ENCODE results near the gene ELP6.
A peak's percentile ranks its signal among the peaks of the same experiment; 100 is the strongest.
"Not testable (repeated sequence)": the region's sequence is repeated elsewhere in the genome, so short reads cannot be mapped to it uniquely, and the experiment has no call there.

Gene ELP6

GRCh38 chr3:47505267-47505666, 8.2 kb downstream of the ELP6 start:
- DNase-seq, result not testable (repeated sequence)

GRCh38 chr3:47504113-47504512, 9.4 kb downstream of the ELP6 start:
- no peak for DNase-seq

- no peak for DNase-seq
These were observed 10.5 kb downstream of the ELP6 start for GRCh38 chr3:47503033-47503432.

GRCh38 chr3:47496892-47497291, 16.6 kb downstream of the ELP6 start:
- no peak for DNase-seq

GRCh38 chr3:47495886-47496285, 17.6 kb downstream of the ELP6 start:
- DNase-seq, result no peak

GRCh38 chr3:47495111-47495510, 18.4 kb downstream of the ELP6 start:
- DNase-seq, result no peak

GRCh38 chr3:47491777-47492176, 21.7 kb downstream of the ELP6 start:
- no peak for DNase-seq

- DNase-seq, result no peak
These were observed 22.3 kb downstream of the ELP6 start for GRCh38 chr3:47491186-47491585.

GRCh38 chr3:47487265-47487664, 26.2 kb downstream of the ELP6 start:
- DNase-seq, result no peak

GRCh38 chr3:47485812-47486211, 27.7 kb downstream of the ELP6 start:
- DNase-seq, result no peak

- DNase-seq, result no peak
These were observed 31.1 kb downstream of the ELP6 start for GRCh38 chr3:47482366-47482765.

- not testable (repeated sequence) for DNase-seq
These were observed 31.7 kb downstream of the ELP6 start for GRCh38 chr3:47481763-47482162.

- not testable (repeated sequence) for DNase-seq
These were observed 33.2 kb downstream of the ELP6 start for GRCh38 chr3:47480267-47480666.

GRCh38 chr3:47479826-47480160, 33.7 kb downstream of the ELP6 start:
- DNase-seq, result no peak

- no peak for DNase-seq
These were observed 35.5 kb downstream of the ELP6 start for GRCh38 chr3:47478022-47478421.

GRCh38 chr3:47476644-47477199, 36.8 kb downstream of the ELP6 start:
- DNase-seq, result no peak

GRCh38 chr3:47476330-47476626, 37.2 kb downstream of the ELP6 start:
- no peak for DNase-seq

GRCh38 chr3:47475570-47476329, 37.8 kb downstream of the ELP6 start, which contains the start of gene SCAP:
SCAP (minus strand) TSS chr3:47475941; CDS start chr3:47442993, 32,948 bp downstream.
- DNase-seq, result peak; percentile 35

- DNase-seq, result no peak
These were observed 38.4 kb downstream of the ELP6 start for GRCh38 chr3:47475029-47475569.

GRCh38 chr3:47473391-47473790, 40.1 kb downstream of the ELP6 start:
- DNase-seq, result no peak

- no peak for DNase-seq
These were observed 43.9 kb downstream of the ELP6 start for GRCh38 chr3:47469616-47470015.

- not testable (repeated sequence) for DNase-seq
These were observed 45.2 kb downstream of the ELP6 start for GRCh38 chr3:47468315-47468714.

GRCh38 chr3:47464588-47464987, 48.9 kb downstream of the ELP6 start:
- peak; percentile 52 for DNase-seq

- not testable (repeated sequence) for DNase-seq
These were observed 53.9 kb downstream of the ELP6 start for GRCh38 chr3:47459534-47460085.
